DND-41 (cell line): Measurements from ENCODE around the gene PITPNC1.
"Not testable (repeated sequence)": the region's sequence is repeated elsewhere in the genome, so short reads cannot be mapped to it uniquely, and the experiment has no call there.

Experiments used
- ATAC-seq: fragments of 200-7000 bp; cut with Tn5 transposase; 3 replicates; pipeline ENCODE4 v1.9.1; 2021; ENCODE audit warnings: low read depth; ENCODE audit not compliant: insufficient read depth
- DNase-seq: peaks from one replicate; pipeline ENCODE4 v3.0.0-alpha.2; 2020
- H2AFZ ChIP-seq: 2 replicates; pipeline ENCODE4 v1.6.0; 2012; ENCODE audit warnings: low read depth, low read length
- H3K27ac ChIP-seq: 2 replicates; pipeline ENCODE4 v1.5.1; 2012; ENCODE audit warnings: low read length, inconsistent platforms
- H3K27me3 ChIP-seq: fragments of 200-600 bp; sonication (generic); 2 replicates; pipeline ENCODE4 v1.6.0; 2012; ENCODE audit warnings: low read length, mild to moderate bottlenecking, inconsistent platforms; ENCODE audit not compliant: insufficient read depth, poor library complexity
- H3K36me3 ChIP-seq: 2 replicates; pipeline ENCODE4 v1.5.1; 2012; ENCODE audit warnings: low read length, inconsistent platforms; ENCODE audit not compliant: insufficient read depth
- H3K4me1 ChIP-seq: 2 replicates; pipeline ENCODE4 v1.5.1; 2012; ENCODE audit warnings: mild to moderate bottlenecking, low read length; ENCODE audit not compliant: insufficient read depth
- H3K4me2 ChIP-seq: 2 replicates; pipeline ENCODE4 v1.6.0; 2012; ENCODE audit warnings: mild to moderate bottlenecking, moderate library complexity, low read length, inconsistent platforms; ENCODE audit not compliant: insufficient read depth
- H3K4me3 ChIP-seq, 2 experiments: fragments of 200-600 bp in 1 of 2; shearing (Covaris generic) in 1 of 2; 2 replicates each; pipeline ENCODE4 v1.5.1; 2012 to 2016; ENCODE audit warnings: inconsistent platforms in 2 of 2, low read length in 2 of 2, mild to moderate bottlenecking in 2 of 2, low read depth in 1 of 2, moderate library complexity in 1 of 2
- H3K79me2 ChIP-seq: 2 replicates; pipeline ENCODE4 v1.6.0; 2012; ENCODE audit warnings: low read length, inconsistent platforms; ENCODE audit not compliant: insufficient read depth
- H3K9ac ChIP-seq: 2 replicates; pipeline ENCODE4 v1.6.0; 2012; ENCODE audit warnings: low read depth, mild to moderate bottlenecking, inconsistent platforms, low read length, moderate library complexity
- H3K9me3 ChIP-seq: 2 replicates; pipeline ENCODE4 v1.5.1; 2012; ENCODE audit warnings: low read length, moderate library complexity, mild to moderate bottlenecking, inconsistent platforms; ENCODE audit not compliant: insufficient read depth, severe bottlenecking
- H4K20me1 ChIP-seq: 2 replicates; pipeline ENCODE4 v1.6.0; 2012; ENCODE audit warnings: low read length; ENCODE audit not compliant: insufficient read depth
- CTCF ChIP-seq: IDR thresholded peaks from 2 replicates; pipeline ENCODE4 v1.5.1; 2012; ENCODE audit warnings: borderline replicate concordance, low read length, moderate library complexity, mild to moderate bottlenecking; ENCODE audit not compliant: poor library complexity, severe bottlenecking; ENCODE audit errors: extremely low read depth
- EZH2 ChIP-seq: IDR thresholded peaks from 3 replicates; pipeline ENCODE4 v1.6.1; 2012; ENCODE audit warnings: borderline replicate concordance, low read depth, mild to moderate bottlenecking, moderate library complexity, low read length, inconsistent platforms; ENCODE audit not compliant: severe bottlenecking

The PITPNC1 gene

GRCh38 chr17:67477687-67478086 is 100.6 kb downstream of the PITPNC1 start:
- no peak for DNase-seq
- no peak overlapping the region for H3K9ac ChIP-seq
- H3K4me3 ChIP-seq = no peak overlapping the region
- no peak overlapping the region for H3K4me2 ChIP-seq
- no peak overlapping the region for H2AFZ ChIP-seq
- H3K9me3 ChIP-seq = no peaks in the 10 kb centered on the region
- peaks cover 12% of the 10 kb centered on the region for H3K4me1 ChIP-seq
- no peak for TF ChIP-seq EZH2
- no peaks in the 10 kb centered on the region for H4K20me1 ChIP-seq
- H3K79me2 ChIP-seq = no peaks in the 10 kb centered on the region
- no peaks in the 10 kb centered on the region for H3K27me3 ChIP-seq
- no peak overlapping the region for H3K27ac ChIP-seq
- no peaks in the 10 kb centered on the region for H3K36me3 ChIP-seq
- ATAC-seq = no peak

- TF ChIP-seq EZH2 (no peak), CTCF (no peak)
- H3K4me2 ChIP-seq = no peak overlapping the region
- H3K9ac ChIP-seq = no peak overlapping the region
- H3K4me1 ChIP-seq = peaks cover 12% of the 10 kb centered on the region
- no peak overlapping the region for H3K4me3 ChIP-seq
- no peaks in the 10 kb centered on the region for H4K20me1 ChIP-seq
- H2AFZ ChIP-seq = no peak overlapping the region
- no peak overlapping the region for H3K27ac ChIP-seq
- H3K79me2 ChIP-seq = no peaks in the 10 kb centered on the region
- no peaks in the 10 kb centered on the region for H3K27me3 ChIP-seq
- DNase-seq (no peak), ATAC-seq (no peak)
- no peaks in the 10 kb centered on the region for H3K36me3 ChIP-seq
- H3K9me3 ChIP-seq = no peaks in the 10 kb centered on the region
Measured at GRCh38 chr17:67478401-67479041, 101.4 kb downstream of the PITPNC1 start.

GRCh38 chr17:67479148-67479547 is 102.1 kb downstream of the PITPNC1 start:
- H3K4me2 ChIP-seq = no peak overlapping the region
- DNase-seq (no peak), ATAC-seq (no peak)
- TF ChIP-seq CTCF (no peak), EZH2 (no peak)
- H3K4me1 ChIP-seq = peaks cover 12% of the 10 kb centered on the region
- H3K27me3 ChIP-seq = no peaks in the 10 kb centered on the region
- H4K20me1 ChIP-seq = no peaks in the 10 kb centered on the region
- H3K4me3 ChIP-seq = no peak overlapping the region
- H2AFZ ChIP-seq = no peak overlapping the region
- no peak overlapping the region for H3K9ac ChIP-seq
- H3K9me3 ChIP-seq = no peaks in the 10 kb centered on the region
- H3K27ac ChIP-seq = no peak overlapping the region
- no peaks in the 10 kb centered on the region for H3K79me2 ChIP-seq
- H3K36me3 ChIP-seq = no peaks in the 10 kb centered on the region

GRCh38 chr17:67480959-67481358 is 103.9 kb downstream of the PITPNC1 start:
- ATAC-seq, H3K9ac ChIP-seq, H3K9me3 ChIP-seq, H3K4me2 ChIP-seq, H3K27me3 ChIP-seq, DNase-seq, H3K79me2 ChIP-seq, H4K20me1 ChIP-seq, H3K4me1 ChIP-seq, H3K36me3 ChIP-seq, H2AFZ ChIP-seq, H3K27ac ChIP-seq, H3K4me3 ChIP-seq: not testable (repeated sequence)
